Activated CD4-positive, alpha-beta memory T cell treated with anti-CD3 and anti-CD28 coated beads for 36 hours (primary cell): Measurements from ENCODE around the gene RNF19B. TPM values are rescaled to one million over a fixed set of nuclear protein-coding genes. Genes with fewer than 3 reads are reported as not detected.

Experiments
- total RNA-seq, 2 experiments: library from RNA; stranded (reverse); gene quantifications; one replicate each; pipeline ENCODE4 v1.2.3, GENCODE V29; 2021

RNF19B gene
- total RNA-seq, 2 experiments from 2014 or later = 72.4 to 72.8 TPM

Other genes starting within 250 kb of the RNF19B start
- gene YARS1, start 147.5 kb downstream of the RNF19B start, total RNA-seq = 100 to 1,000 TPM; 208 to 213 TPM
- 10 to 100 TPM; 30.4 to 32.7 TPM for gene S100PBP, start 147.2 kb downstream of the RNF19B start, total RNA-seq
- not detected for gene FNDC5, start 93.9 kb downstream of the RNF19B start, total RNA-seq
- under 1 TPM in 1 of 2 experiments, not detected in 1; 0.29 TPM for gene HPCA, start 78.3 kb downstream of the RNF19B start, total RNA-seq
- gene TMEM54, start 63.4 kb downstream of the RNF19B start, total RNA-seq = 1 to 10 TPM; 3.6 to 4.0 TPM
- 100 to 1,000 TPM; 325 to 328 TPM for gene AK2, start 72.1 kb upstream of the RNF19B start, total RNA-seq
- gene AZIN2, start 116.3 kb upstream of the RNF19B start, total RNA-seq = 1 to 10 TPM; 2.5 to 2.9 TPM
- gene TRIM62, start 217.2 kb upstream of the RNF19B start, total RNA-seq = 1 to 10 TPM; 3.6 to 3.9 TPM